22Rv1 (cell line): Measurements from ENCODE around the gene LCOR.

Experiments
- H3K27ac ChIP-seq: fragments of 450-650 bp; 2 replicates; pipeline ENCODE4 v1.5.1; 2017
- CTCF ChIP-seq: fragments of 450-650 bp; IDR thresholded peaks from 2 replicates; pipeline ENCODE4 v1.5.1; 2017; ENCODE audit warnings: mild to moderate bottlenecking
- ZFX ChIP-seq: fragments of 450-650 bp; IDR thresholded peaks from 2 replicates; pipeline ENCODE4 v1.6.1; 2017; ENCODE audit warnings: antibody characterized with exemption, borderline replicate concordance

The LCOR gene

DNA sequence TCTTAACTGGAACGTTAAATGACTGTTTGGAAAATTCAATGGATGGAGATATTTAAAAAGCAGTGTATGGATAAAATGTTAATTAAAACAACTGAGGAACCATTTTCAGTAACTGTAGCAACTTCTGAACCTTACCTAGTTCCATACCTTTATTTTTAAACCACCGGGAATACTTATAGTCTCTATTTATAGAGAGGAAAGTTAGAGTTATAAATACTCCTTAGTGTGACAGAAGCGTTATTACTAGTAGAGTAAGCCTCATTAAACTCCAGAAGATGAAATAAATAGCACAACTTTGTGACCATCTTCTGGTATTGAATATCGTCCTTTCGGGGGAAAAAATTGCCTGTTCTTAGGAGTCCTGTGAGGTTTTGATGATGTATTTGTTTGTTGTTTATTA is 114.9 kb downstream of the LCOR start:
- no peak overlapping the region for H3K27ac ChIP-seq
- no peak for TF ChIP-seq CTCF
- no peak for TF ChIP-seq ZFX

- no peak for TF ChIP-seq ZFX
- no peak for TF ChIP-seq CTCF
- no peak overlapping the region for H3K27ac ChIP-seq
Observed at GRCh38 chr10:96949039-96949683, 117.1 kb downstream of the LCOR start.

GRCh38 chr10:96951954-96952353 is 119.9 kb downstream of the LCOR start:
- no peak overlapping the region for H3K27ac ChIP-seq
- TF ChIP-seq CTCF = no peak
- no peak for TF ChIP-seq ZFX

DNA sequence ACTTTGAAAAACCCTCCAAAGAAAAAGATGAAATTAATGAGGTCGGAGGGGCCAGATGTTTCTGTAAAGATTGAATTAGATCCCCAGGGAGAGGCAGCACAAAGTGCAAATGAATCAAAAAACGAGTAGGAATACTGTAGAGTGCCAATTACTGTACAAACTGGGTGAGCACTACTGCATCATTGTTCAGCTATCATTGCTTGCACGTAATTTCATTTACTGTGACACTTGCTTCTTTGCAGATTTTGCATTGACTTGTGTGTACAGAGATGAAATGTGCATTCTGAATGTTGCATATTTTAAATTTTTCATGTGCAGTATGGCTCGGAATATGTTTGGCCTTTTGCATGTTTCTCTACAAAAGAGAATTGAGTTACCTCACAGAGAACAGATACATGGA is 123.7 kb downstream of the LCOR start:
- TF ChIP-seq ZFX = no peak
- TF ChIP-seq CTCF = no peak
- H3K27ac ChIP-seq = no peak overlapping the region

DNA sequence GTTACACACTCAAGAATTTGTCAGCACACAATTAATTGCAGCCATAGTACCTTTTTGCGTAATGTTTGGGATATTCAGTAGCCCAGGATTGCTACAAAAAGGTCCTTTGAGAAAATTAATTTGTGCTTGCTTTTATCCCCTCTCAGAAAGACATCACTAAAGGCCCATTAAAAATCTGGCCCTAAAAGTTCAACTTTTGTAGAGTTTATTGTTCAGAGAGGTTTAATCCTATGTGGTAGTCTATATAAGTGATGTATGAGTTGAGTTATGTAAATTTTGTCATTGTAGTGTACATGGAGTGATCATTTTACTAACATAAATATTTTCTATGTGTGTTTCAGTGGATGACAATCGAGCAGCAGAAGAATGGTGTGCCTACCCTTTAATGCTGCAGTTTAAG is 126.0 kb downstream of the LCOR start:
- TF ChIP-seq ZFX = no peak
- H3K27ac ChIP-seq = no peak overlapping the region

GRCh38 chr10:96959733-96960132 is 127.6 kb downstream of the LCOR start:
- TF ChIP-seq ZFX (no peak), CTCF (no peak)
- H3K27ac ChIP-seq = no peak overlapping the region

DNA sequence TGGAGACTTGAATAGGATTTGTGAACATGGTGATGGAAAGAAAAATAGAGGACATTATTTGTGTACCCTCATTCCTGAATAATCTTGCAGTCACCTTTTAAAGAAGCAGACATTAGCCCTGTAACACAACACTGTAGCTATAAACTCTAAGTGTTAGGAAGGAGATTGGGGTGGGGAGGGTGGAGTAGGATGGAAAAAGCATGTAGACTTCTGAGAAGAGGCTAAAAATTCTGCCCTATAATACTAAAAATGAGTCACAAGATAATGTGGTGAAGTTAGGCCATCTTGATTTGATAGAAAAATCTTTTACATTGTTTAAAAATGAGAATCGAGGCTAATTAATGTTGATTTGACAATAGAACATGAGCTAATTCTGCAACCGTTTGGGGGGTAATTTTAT is 128.8 kb downstream of the LCOR start:
- H3K27ac ChIP-seq = no peak overlapping the region
- TF ChIP-seq ZFX (no peak), CTCF (no peak)

DNA sequence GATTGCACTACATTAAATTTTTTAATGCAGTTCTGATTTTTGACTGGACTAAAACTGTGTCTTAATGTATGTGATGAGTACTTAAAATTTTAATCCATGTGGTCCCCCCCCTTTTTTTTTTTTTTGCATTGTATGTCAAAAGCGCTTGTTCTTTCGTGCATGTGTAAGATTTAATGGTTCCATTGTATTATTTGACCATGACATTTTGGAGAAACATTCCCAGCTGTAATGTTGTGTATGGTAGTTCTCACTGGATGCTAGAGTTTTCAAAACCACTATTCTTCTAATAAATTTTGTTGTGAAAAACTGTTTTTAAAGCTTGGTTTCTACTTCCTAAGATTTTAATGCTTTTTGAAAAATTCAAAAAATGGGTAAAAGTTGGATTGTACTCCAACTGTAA is 132.0 kb downstream of the LCOR start:
- TF ChIP-seq ZFX = no peak
- TF ChIP-seq CTCF = no peak

More for the DNA sequence above, 132.0 kb downstream of the LCOR start:
- H3K27ac ChIP-seq = no peak overlapping the region
